Fibroblast of pulmonary artery (primary cell): Measurements from ENCODE around the gene INF2.

Experiments used
- DNase-seq: peaks from one replicate; pipeline ENCODE4 v3.0.0-alpha.2; 2010; ENCODE audit warnings: low read depth
- H3K4me3 ChIP-seq: replicated peaks from 2 replicates; pipeline ENCODE4 v1.5.1; 2011; ENCODE audit warnings: low read depth, mild to moderate bottlenecking, control low read depth, low read length, moderate library complexity
- TF ChIP-seq, protein P1 (sequence below): IDR thresholded peaks from 2 replicates; pipeline ENCODE4 v1.5.1; 2011; ENCODE audit warnings: mild to moderate bottlenecking, control low read depth, low read length, inconsistent platforms; ENCODE audit errors: missing control alignments

INF2 gene

DNA sequence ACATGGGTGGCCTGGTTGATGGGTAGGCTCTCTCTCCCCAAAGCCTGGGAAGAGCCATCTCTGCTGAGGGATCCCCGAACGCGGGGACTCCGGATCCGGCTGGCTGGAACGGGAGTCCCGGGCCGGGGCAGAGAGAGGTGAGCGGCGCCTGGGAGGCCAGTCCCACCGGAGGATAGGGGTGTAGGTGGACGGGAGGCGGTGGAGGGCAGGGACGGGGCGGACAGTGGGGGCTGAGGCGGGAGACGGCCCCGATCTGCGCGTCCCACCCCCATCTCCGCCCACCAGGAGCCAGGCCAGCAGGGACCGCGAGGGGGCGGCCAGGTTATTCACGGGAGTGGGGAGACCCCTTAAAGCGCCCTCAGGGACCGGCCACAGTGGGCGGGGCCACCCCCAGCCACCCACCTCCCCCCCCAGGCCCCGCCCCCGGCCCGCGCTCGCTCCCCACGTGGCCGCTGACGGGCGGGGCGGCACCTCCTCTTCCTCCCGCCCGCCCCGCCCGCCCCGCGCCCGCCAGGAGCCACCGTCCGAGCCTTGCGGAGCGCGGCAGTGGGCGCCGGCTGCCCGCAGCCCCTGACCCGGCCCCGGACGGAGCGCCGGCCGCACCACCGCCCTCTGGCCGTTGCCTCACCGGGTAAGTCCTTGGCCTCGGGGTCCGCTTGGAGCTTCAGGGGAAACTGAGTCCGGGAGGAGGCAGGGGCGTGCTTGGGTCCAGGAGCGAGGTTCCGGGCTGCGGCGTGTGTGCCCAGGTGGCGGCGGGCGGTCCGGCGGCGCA is at the start of gene INF2:
TSS of gene INF2 (plus strand) at position 510 of the 772 bp plus-strand sequence. CDS start 11,748 bp downstream, outside the sequence.
- peak; percentile 45 for DNase-seq
- peak within 1 kb of the TSS; percentile 80 for H3K4me3 ChIP-seq
- TF ChIP-seq, protein P1, sequence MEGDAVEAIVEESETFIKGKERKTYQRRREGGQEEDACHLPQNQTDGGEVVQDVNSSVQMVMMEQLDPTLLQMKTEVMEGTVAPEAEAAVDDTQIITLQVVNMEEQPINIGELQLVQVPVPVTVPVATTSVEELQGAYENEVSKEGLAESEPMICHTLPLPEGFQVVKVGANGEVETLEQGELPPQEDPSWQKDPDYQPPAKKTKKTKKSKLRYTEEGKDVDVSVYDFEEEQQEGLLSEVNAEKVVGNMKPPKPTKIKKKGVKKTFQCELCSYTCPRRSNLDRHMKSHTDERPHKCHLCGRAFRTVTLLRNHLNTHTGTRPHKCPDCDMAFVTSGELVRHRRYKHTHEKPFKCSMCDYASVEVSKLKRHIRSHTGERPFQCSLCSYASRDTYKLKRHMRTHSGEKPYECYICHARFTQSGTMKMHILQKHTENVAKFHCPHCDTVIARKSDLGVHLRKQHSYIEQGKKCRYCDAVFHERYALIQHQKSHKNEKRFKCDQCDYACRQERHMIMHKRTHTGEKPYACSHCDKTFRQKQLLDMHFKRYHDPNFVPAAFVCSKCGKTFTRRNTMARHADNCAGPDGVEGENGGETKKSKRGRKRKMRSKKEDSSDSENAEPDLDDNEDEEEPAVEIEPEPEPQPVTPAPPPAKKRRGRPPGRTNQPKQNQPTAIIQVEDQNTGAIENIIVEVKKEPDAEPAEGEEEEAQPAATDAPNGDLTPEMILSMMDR: no peak

DNA sequence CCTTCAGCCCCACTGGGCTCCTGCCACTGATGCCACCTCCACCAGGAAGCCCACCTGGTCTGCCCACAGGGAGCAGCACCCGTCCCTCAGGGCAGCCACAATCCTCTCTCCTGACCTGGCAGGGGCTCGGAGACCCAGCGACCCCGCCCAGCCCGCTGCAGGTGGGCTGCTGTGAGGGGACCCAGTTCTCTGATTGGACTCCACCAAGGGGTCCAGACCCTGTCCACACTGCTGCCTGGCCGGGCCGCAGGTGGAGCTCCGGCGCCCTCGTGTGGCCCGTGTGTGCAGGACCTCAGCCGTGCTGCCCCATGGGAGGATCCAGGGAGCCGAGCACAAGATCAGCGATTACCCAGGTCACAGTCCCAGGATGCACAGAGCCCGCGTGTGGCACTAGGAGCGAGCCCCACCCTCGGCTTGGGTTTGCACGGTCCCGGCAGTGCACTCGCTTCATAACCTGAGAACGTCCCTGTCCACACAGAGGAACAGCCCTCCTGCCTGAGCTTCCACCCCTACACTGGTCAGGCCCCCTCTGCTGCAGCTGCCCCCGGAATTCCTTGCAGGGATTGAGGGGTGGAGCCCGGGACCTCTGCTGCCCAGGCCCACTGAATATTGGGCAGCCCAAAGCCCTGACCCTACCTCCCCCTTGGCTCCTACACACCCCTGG is 49.4 kb upstream of the INF2 start:
- no peak overlapping the region for H3K4me3 ChIP-seq
- DNase-seq: peak; percentile 58
- TF ChIP-seq, protein P1: peak; percentile 83

DNA sequence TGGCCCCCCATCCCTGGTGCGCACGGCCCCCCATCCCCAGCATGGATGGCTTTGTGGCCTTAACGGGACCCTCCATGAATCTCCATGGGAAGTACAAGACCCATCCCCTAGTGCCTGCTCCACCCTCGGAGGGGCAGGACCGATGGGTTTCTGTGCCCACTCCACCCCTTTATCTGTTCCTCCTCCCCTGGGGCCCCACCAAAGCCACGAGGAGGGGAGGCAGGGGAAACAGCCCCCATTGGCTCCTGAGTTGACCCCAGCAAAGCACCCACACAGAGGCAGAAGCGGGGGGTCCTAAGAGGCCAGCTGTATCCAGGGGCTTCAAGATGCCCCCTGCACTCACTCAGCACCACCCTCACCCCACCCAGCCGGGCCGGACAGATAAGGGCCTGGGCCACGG is 48.7 kb upstream of the INF2 start:
- TF ChIP-seq, protein P1: no peak
- no peak overlapping the region for H3K4me3 ChIP-seq
- DNase-seq: no peak

DNA sequence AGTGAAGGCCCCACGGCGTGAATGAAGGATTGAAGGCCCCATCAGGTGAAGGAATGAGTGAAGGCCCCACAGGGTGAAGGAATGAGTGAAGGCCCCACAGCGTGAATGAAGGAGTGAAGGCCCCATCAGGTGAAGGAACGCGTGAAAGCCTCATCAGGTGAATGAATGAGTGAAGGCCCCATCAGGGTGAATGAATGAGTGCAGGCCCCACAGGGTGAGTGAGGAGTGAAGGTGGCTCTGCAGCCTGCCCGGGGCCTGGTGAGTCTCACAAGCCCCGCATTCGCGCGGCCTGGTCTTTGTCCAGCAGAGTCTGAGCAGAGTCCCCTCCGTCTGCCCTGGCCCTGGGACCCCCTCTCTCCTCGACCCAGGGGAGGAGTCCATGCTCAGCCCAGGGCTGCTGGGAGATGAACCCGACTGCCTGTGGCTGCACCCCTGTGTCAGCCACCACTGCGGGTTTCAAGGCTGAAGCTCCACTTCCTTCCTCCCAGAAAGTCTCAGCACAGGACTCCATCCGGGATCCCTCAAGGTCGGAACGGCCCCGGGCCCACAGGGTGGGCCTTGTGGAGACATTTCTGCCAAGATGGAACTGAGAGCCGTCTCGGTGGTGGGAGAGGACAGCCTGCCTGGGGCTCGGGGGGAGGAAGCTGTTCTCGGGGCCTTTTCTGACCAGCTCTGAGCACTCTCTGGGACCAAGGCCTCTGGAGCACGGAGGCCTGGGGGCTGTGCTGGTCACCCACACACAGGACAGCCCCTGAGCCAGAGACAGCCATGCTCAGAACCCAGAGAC is 47.5 kb upstream of the INF2 start:
- TF ChIP-seq, protein P1: no peak
- no peak overlapping the region for H3K4me3 ChIP-seq
- DNase-seq: no peak

DNA sequence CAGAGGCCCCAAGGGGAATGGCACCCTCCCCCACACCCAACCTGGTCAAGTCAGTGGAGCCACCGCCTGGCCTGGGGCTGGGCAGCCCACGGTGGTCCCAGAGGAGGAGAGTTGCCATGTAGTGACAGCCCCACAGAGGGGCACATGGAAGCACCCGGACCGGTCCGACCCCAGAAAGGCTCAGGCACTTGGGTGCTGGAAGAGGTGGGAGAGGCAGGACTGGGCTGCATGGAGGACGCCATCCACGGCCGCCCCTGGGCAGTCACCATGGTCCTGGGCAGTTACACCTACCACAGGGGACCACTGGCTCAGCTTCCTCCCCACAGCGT is 46.9 kb upstream of the INF2 start:
- TF ChIP-seq, protein P1: no peak
- DNase-seq: no peak
- no peak overlapping the region for H3K4me3 ChIP-seq

DNA sequence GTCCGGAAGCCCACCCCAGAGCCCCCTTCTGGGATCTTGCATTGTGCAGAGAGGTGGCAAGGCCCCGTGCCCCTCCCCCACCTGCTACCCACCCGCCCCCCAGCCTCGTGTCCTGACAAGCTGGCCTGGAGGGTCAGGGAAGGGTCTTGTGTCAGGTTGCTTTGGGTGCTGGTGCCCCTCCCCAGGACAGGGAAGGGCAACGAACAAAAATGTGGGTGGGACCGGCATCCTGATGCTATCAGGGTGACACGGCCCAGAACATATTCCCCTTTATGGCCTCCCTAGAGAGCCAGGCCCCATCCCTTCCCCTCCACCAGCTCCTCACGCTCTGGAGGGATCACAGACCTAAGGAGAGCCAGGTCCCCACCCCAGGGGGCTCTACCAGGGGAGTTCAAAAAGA is 46.1 kb upstream of the INF2 start:
- DNase-seq: no peak
- H3K4me3 ChIP-seq: no peak overlapping the region
- TF ChIP-seq, protein P1: no peak
